Measurements from ENCODE around the gene POLE. TPM values are rescaled to one million over a fixed set of nuclear protein-coding genes. Genes with fewer than 3 reads are reported as not detected.
A peak's percentile ranks its signal among the peaks of the same experiment; 100 is the strongest.

The POLE gene
- total and polyA plus RNA-seq, 4 donors = 7.6 to 39.2 (median 19.7) TPM

DNA sequence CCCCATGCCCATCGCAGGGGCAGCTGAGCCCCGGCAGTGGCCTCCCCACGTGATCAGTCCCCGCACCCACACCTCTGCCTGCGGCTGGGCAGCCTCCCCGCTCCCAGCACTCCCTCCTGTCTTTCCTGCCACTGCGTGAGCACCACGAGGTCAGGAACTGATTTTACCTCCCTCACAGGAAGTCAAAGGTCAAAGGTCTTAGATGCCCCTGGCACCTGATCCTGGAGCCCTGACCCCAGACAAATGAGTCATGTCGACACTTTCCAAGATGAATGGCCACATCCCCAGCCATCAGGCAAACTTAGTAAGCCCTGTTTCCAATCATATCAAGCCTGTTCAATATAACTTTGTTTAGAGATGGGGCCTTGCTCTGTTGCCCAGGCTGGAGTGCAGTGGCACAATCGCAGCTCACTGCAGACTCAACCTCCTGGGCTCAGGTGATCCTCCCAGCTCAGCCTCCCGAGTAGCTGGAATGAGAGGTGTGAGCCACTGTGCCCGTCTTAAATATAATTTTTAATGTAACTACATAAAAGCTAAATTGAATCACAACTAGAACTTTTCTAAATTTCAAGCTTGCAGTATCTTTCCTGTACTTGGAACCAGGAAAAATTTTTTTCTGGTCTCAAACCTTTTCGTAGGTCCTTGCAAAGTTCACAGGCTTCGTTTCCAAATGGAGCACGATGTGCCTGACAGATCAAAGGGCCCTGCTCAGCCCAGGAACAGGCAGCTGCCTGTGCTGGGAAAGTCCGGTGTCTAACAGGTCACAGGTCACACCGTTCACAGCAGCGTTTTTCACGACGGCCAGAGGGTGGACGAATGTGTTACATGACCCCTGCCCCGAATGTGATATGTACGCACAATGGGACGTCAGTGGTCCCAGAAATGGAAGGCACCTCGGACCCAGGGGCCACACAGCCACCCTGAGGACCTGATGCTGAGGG, 78.6 kb downstream of the POLE start (continued):
- TF ChIP-seq, protein P1, sequence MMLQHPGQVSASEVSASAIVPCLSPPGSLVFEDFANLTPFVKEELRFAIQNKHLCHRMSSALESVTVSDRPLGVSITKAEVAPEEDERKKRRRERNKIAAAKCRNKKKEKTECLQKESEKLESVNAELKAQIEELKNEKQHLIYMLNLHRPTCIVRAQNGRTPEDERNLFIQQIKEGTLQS (IDR thresholded peaks at IDR 0.05) = peak; percentile 76
- peak; percentile 92 for TF ChIP-seq NR2F2 (IDR thresholded peaks at IDR 0.05)

DNA sequence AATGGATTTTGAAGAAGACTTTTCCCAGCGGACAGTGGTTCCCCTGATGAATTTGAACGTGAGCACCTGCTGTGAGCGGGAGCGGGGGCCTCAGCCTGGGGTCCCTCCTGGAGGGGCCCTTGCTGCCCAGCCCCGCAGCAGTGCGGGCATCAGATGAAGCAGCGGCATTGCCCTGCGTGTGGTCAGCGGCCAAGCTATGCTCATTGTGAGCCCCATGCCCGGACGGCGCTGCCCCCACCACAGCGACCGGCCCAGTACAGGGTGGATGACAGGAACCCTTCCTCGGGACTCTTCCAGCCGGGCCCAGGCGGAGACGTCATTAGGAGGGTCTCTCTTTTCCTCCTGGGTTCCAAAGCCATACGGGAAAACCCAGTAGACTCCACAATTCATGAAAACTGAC, 80.2 kb downstream of the POLE start:
- TF ChIP-seq, protein P2, sequence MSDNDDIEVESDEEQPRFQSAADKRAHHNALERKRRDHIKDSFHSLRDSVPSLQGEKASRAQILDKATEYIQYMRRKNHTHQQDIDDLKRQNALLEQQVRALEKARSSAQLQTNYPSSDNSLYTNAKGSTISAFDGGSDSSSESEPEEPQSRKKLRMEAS (IDR thresholded peaks at IDR 0.05) = no peak
- TF ChIP-seq SP1 (IDR thresholded peaks at IDR 0.05) = no peak
- no peak for TF ChIP-seq HNF4A (conservative IDR thresholded peaks at IDR 0.05)
- TF ChIP-seq JUND (IDR thresholded peaks at IDR 0.05) = no peak
- TF ChIP-seq RAD21 (IDR thresholded peaks at IDR 0.05) = no peak
- TF ChIP-seq TAF1 (conservative IDR thresholded peaks at IDR 0.05) = no peak
- TF ChIP-seq HNF4G (IDR thresholded peaks at IDR 0.05) = no peak
- TF ChIP-seq, protein P3, sequence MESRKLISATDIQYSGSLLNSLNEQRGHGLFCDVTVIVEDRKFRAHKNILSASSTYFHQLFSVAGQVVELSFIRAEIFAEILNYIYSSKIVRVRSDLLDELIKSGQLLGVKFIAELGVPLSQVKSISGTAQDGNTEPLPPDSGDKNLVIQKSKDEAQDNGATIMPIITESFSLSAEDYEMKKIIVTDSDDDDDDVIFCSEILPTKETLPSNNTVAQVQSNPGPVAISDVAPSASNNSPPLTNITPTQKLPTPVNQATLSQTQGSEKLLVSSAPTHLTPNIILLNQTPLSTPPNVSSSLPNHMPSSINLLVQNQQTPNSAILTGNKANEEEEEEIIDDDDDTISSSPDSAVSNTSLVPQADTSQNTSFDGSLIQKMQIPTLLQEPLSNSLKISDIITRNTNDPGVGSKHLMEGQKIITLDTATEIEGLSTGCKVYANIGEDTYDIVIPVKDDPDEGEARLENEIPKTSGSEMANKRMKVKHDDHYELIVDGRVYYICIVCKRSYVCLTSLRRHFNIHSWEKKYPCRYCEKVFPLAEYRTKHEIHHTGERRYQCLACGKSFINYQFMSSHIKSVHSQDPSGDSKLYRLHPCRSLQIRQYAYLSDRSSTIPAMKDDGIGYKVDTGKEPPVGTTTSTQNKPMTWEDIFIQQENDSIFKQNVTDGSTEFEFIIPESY (IDR thresholded peaks at IDR 0.05) = no peak
- no peak for TF ChIP-seq NR2F2 (IDR thresholded peaks at IDR 0.05)
- no peak for TF ChIP-seq GABPA (IDR thresholded peaks at IDR 0.05 in 1 of 2, conservative IDR thresholded peaks at IDR 0.05 in 1 of 2)
- Histone ChIP-seq H3K36me3 (ENCODE audit: control insufficient read depth in 4 of 4, insufficient read depth in 3 of 4, low read depth in 1 of 4, low read length in 3 of 4) (no peaks in the 10 kb centered on the region), H3K4me1 (ENCODE audit: control insufficient read depth in 4 of 4, insufficient read depth in 4 of 4, low read length in 3 of 4) (peaks cover 10 to 63% (median 35%) of the 10 kb centered on the region in 4 donors), H3K27me3 (ENCODE audit: control insufficient read depth in 4 of 4, insufficient read depth in 4 of 4, low read length in 3 of 4) (no peaks in the 10 kb centered on the region), H3K4me3 (ENCODE audit: low read depth in 1 of 3, low read length in 3 of 3) (no peak overlapping the region), H3K27ac (ENCODE audit: low read depth in 1 of 2, low read length in 2 of 2) (peak overlapping the region in 1 of 2 donors; percentile 92), H3K9ac (ENCODE audit: low read depth in 1 of 2, low read length in 2 of 2) (no peak overlapping the region), H3K9me3 (ENCODE audit: control insufficient read depth in 4 of 4, low read length in 3 of 4) (no peaks in the 10 kb centered on the region)
- no peak for DNase-seq (ENCODE audit: low spot score)
- 96% methylated on average over 19 of the region's 19 CpGs for WGBS

DNA sequence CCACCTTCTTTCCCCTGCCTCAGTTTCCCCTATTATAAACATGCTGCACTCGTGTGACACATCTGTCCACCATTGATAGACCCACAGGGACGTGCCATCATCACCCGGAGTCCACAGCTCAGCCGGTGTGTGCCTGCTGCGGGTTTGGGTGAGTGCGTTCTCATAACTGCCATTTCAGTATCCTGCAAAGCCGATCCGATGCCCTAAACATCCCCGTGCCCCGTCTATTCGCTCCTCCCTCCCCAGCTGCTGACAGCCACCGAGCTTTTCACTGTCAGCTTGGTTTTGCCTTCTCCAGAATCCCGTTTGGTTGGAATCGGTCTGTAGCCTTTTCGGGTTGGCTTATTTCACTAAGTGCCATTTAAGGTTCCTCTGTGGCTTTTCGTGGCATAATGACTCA, 80.7 kb downstream of the POLE start:
- TF ChIP-seq RXRA (IDR thresholded peaks at IDR 0.05) = no peak
- TF ChIP-seq HNF4G (IDR thresholded peaks at IDR 0.05) = no peak
- no peak for TF ChIP-seq GABPA (IDR thresholded peaks at IDR 0.05 in 1 of 2, conservative IDR thresholded peaks at IDR 0.05 in 1 of 2)
- TF ChIP-seq, protein P3 (IDR thresholded peaks at IDR 0.05) = no peak
- no peaks in the 10 kb centered on the region for H3K36me3 ChIP-seq (ENCODE audit: control insufficient read depth in 4 of 4, insufficient read depth in 3 of 4, low read depth in 1 of 4, low read length in 3 of 4)
- no peaks in the 10 kb centered on the region for H3K9me3 ChIP-seq (ENCODE audit: control insufficient read depth in 4 of 4, low read length in 3 of 4)
- H3K4me3 ChIP-seq (ENCODE audit: low read depth in 1 of 3, low read length in 3 of 3) = no peak overlapping the region
- no peak for DNase-seq (ENCODE audit: low spot score)
- no peak overlapping the region for H3K9ac ChIP-seq (ENCODE audit: low read depth in 1 of 2, low read length in 2 of 2)
- H3K27me3 ChIP-seq (ENCODE audit: control insufficient read depth in 4 of 4, insufficient read depth in 4 of 4, low read length in 3 of 4) = no peaks in the 10 kb centered on the region
- peak overlapping the region in 1 of 2 donors; percentile 92 for H3K27ac ChIP-seq (ENCODE audit: low read depth in 1 of 2, low read length in 2 of 2)
- WGBS = 85% methylated on average over 16 of the region's 16 CpGs
- H3K4me1 ChIP-seq (ENCODE audit: control insufficient read depth in 4 of 4, insufficient read depth in 4 of 4, low read length in 3 of 4) = peaks cover 10 to 63% (median 35%) of the 10 kb centered on the region in 4 donors
